Effector memory CD4-positive, alpha-beta T cell (primary cell): Measurements from ENCODE around the gene MBNL3.
"Not testable (repeated sequence)": the region's sequence is repeated elsewhere in the genome, so short reads cannot be mapped to it uniquely, and the experiment has no call there.

Experiments used
- DNase-seq, 3 donors: peaks; one replicate each; pipeline ENCODE4 v3.0.0-alpha.2; 2020
- H3K27ac ChIP-seq: 2 replicates; pipeline ENCODE4 v1.7.0; 2013; ENCODE audit warnings: mild to moderate bottlenecking, low read length, moderate library complexity; ENCODE audit not compliant: insufficient read depth, poor library complexity, severe bottlenecking
- H3K27me3 ChIP-seq: replicated peaks from 2 replicates; pipeline ENCODE4 v1.7.0; 2013; ENCODE audit warnings: mild to moderate bottlenecking, low read length; ENCODE audit not compliant: insufficient read depth, control insufficient read depth, poor library complexity, severe bottlenecking
- H3K36me3 ChIP-seq: 2 replicates; pipeline ENCODE4 v1.7.0; 2013; ENCODE audit warnings: mild to moderate bottlenecking, low read length, moderate library complexity; ENCODE audit not compliant: control insufficient read depth, insufficient read depth
- H3K4me1 ChIP-seq: 2 replicates; pipeline ENCODE4 v1.7.0; 2013; ENCODE audit warnings: low read length, mild to moderate bottlenecking; ENCODE audit not compliant: control insufficient read depth, insufficient read depth, poor library complexity, severe bottlenecking
- H3K4me3 ChIP-seq: 2 replicates; pipeline ENCODE4 v1.7.0; 2013; ENCODE audit warnings: low read length, low read depth, mild to moderate bottlenecking; ENCODE audit not compliant: insufficient read depth, poor library complexity, severe bottlenecking
- H3K9me3 ChIP-seq: 2 replicates; pipeline ENCODE4 v1.7.0; 2013; ENCODE audit warnings: mild to moderate bottlenecking, low read length, moderate library complexity; ENCODE audit not compliant: control insufficient read depth

The MBNL3 gene

DNA sequence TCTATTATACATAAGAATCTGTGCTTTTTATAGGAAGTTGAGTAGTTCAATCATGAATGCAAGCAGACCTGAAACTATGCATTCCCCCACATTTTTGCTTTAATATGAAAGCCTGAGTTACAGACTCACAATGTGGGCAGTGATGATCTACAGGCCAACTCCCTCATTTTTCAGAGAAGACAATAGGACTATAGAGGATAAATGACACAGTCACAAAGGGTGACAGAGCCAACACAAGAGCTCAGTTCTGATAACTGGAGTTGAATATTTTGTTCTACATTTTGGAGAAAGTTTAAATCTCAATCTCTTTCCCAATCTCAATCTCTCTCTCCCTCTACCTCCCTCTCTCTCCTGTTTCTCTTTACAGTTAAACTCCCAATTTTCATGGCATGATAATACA, 27.0 kb downstream of the MBNL3 start:
- no peaks in the 10 kb centered on the region for H3K36me3 ChIP-seq
- no peak overlapping the region for H3K4me3 ChIP-seq
- no peaks in the 10 kb centered on the region for H3K4me1 ChIP-seq
- peaks cover 2% of the 10 kb centered on the region for H3K9me3 ChIP-seq
- no peak overlapping the region for H3K27ac ChIP-seq
- H3K27me3 ChIP-seq: no peaks in the 10 kb centered on the region
- DNase-seq: no peak

DNA sequence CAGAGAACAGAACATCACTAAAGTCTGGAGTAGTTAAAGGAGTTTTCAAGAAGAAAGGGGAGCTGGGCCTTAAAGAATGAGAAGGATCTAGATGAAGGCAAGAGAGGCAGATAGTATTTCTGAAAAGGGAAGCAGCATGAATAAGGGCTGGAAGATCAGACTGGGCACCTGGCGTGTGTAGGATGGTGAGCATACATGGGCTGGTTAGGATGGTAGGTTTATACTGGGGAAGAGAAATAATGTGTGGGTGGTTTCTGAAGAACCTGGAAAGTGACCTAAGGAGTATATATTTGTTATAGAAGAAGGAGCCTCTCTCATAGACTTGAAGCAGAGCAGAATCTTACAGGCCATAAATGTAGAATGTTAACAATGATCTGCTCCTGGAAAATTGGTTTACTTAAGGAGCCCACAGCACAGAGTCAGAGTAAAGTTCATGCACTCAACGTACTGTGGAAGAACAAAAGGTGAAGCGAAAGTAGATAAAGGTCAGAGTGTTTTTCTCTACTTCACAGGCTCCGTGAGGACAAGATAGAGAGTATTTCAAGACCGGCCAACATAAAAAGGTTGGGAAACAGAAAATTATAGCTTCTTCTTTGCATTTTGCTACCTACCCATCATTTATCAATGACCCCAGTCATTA, 35.8 kb downstream of the MBNL3 start:
- H3K27ac ChIP-seq: no peak overlapping the region
- H3K36me3 ChIP-seq: no peaks in the 10 kb centered on the region
- H3K27me3 ChIP-seq: no peaks in the 10 kb centered on the region
- DNase-seq: no peak
- H3K4me1 ChIP-seq: no peaks in the 10 kb centered on the region
- H3K4me3 ChIP-seq: no peak overlapping the region
- no peaks in the 10 kb centered on the region for H3K9me3 ChIP-seq

DNA sequence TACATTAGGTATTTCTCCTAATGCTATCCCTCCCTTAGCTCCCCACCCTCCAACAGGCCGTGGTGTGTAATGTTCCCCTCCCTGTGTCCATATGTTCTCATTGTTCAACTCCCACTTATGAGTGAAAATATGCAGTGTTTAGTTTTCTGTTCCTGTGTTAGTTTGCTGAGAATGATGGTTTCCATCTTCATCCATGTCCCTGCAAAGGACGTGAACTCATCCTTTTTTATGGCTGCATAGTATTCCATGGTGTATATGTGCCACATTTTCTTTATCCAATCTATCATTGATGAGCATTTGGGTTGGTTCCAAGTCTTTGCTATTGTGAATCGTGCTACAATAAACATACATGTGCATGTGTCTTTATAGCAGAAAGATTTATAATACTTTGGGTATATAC, 42.9 kb downstream of the MBNL3 start:
- not testable (repeated sequence) for H3K36me3 ChIP-seq, DNase-seq, H3K27me3 ChIP-seq, H3K9me3 ChIP-seq, H3K4me3 ChIP-seq, H3K27ac ChIP-seq, H3K4me1 ChIP-seq

DNA sequence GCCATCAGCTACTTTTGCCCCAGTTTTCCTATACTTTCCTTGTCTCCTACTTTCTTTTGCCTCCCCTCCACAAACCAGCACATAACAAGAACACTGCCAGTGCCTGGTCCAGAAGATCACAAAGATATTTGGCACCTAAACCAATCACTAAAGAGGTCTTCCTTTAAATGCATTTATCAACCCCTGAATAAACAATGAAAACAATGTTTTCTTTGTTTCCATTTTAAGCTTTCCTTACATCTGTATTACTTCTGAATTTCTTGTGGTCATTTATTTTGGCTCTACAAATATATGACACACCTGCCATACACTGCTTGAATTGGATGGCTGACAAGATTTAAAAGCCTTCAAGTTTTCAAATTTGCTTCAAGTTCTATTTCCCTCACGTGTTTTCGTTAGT, 43.9 kb downstream of the MBNL3 start:
- no peaks in the 10 kb centered on the region for H3K27me3 ChIP-seq
- DNase-seq: no peak
- no peaks in the 10 kb centered on the region for H3K4me1 ChIP-seq
- H3K36me3 ChIP-seq: no peaks in the 10 kb centered on the region
- no peak overlapping the region for H3K4me3 ChIP-seq
- no peak overlapping the region for H3K27ac ChIP-seq
- H3K9me3 ChIP-seq: no peaks in the 10 kb centered on the region

DNA sequence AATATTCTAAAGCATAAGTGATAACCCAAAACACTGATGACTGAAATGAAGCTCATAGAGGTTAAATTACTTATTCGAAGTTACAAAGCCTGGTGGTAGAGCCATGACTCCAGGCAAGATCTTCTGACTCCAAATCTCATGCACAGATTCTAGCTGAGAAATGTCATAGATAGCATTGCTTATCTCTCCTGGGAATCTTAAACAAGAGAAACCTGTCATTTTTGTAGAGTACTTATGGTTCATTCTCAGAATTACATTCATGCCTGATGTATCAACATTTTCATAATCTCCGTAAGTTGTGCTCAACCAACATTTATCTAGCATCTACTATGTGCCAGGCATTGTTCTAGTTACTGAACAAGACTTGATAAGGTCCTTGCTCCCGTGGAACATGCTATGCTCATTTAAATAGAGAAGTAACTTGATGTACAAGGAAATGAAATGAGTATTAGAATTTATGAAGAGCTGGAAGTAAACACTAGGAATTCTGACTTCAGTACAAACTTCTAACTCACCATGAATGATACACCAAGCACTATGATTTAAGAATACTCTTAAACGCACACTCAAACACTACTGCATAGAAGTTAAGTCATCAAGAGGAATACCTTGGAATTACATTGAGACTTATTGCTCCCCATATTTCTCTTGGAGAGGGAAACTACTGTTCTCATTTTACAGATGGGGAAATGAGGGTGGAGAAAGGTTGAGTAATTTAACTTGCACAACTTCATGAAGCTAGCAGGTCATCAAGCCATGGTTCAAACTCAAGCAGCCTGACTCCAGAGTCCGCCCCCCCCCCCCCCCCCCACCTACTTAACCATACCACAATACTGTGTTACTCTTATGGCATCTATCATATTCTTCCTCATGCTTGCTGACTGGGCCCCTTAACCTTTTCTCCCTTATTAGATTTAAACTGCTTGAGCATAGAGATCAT, 45.4 kb downstream of the MBNL3 start:
- H3K27ac ChIP-seq: no peak overlapping the region
- DNase-seq: no peak
- H3K4me3 ChIP-seq: no peak overlapping the region
- H3K36me3 ChIP-seq: no peaks in the 10 kb centered on the region
- no peaks in the 10 kb centered on the region for H3K9me3 ChIP-seq
- no peaks in the 10 kb centered on the region for H3K27me3 ChIP-seq
- H3K4me1 ChIP-seq: no peaks in the 10 kb centered on the region

DNA sequence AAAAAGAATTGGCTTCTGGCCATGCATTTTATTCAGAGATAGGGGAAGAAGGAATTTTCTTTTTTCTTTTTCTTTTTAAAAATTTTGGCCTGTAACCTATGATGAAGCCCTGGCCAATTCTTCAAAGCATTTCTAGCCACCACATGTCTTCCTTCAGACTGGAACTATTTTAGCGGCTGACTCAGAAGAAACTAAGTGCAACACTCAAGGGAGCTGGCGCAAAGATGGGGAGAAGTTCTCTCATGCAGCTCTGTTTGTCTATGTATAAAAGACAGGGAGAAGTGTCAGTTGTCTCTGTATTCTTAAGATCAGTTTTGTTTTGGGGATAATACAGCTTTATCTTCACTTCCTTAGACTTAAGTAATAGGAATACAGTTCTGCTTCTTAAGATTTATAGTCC, 46.1 kb downstream of the MBNL3 start:
- DNase-seq: no peak
- Histone ChIP-seq H3K27me3 (no peaks in the 10 kb centered on the region), H3K36me3 (no peaks in the 10 kb centered on the region), H3K9me3 (no peaks in the 10 kb centered on the region), H3K4me1 (no peaks in the 10 kb centered on the region), H3K27ac (no peak overlapping the region), H3K4me3 (no peak overlapping the region)

DNA sequence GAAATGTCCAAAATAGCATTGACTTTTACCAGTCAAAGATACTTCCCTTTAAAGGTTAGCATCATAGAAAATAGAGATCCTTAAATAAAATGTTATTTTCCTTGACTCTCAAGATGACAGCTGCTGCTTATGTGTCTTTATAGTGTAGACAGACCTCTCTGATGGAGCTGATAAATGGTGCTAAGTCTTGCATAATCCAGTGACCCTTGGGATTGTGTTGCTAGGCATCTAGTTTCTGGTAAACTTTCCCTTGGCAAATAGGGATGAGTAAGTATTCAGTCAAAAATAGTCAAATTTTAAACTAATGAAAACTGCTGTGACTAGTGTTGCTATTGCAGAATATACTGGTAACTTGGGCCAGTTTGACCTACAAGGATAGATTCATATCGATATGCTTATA, 53.6 kb downstream of the MBNL3 start:
- no peak overlapping the region for H3K4me3 ChIP-seq
- no peak for DNase-seq
- no peaks in the 10 kb centered on the region for H3K27me3 ChIP-seq
- H3K27ac ChIP-seq: no peak overlapping the region
- no peaks in the 10 kb centered on the region for H3K9me3 ChIP-seq
- no peaks in the 10 kb centered on the region for H3K36me3 ChIP-seq
- no peaks in the 10 kb centered on the region for H3K4me1 ChIP-seq

DNA sequence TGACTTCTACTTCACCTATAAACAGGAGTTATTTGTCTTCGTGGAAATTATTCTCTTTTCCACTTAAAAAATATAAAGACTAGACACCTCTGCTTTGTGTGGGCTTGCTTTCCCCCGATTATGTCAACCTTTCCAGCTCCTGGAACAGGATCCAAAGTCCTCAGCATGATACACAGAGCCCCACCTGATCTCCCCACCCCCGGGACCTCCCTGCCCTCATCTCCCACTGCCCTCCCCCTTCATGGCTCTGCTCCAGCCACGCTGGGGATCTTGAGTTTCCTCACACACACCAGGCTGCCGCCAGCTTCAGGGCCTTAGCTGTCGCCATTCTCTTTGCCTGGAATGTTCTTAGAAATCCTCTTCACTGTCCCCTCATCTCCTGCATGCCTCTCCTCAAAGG, 55.3 kb downstream of the MBNL3 start:
- H3K4me1 ChIP-seq: no peaks in the 10 kb centered on the region
- H3K4me3 ChIP-seq: no peak overlapping the region
- no peak overlapping the region for H3K27ac ChIP-seq
- DNase-seq: no peak
- H3K36me3 ChIP-seq: no peaks in the 10 kb centered on the region
- no peaks in the 10 kb centered on the region for H3K27me3 ChIP-seq
- H3K9me3 ChIP-seq: no peaks in the 10 kb centered on the region

DNA sequence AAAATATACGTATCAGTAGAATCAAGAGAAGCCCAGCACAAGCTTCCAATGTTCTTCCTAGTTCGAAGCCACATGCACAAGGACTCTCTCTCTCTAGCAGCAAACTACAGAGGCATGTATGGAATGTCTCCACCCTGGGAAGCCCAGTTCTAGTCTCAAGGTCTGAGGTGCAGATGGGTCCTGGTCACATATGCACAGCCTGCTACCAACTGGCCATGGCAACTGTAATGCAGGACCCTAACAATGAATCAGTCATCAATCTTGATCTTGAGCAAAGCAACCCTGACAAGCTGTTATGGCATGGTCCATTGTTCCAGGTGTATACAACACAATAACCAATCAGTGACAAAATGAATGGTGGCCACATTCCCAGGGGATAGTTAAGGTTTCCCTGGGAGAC, 55.8 kb downstream of the MBNL3 start:
- no peak overlapping the region for H3K27ac ChIP-seq
- no peak for DNase-seq
- H3K4me1 ChIP-seq: no peaks in the 10 kb centered on the region

DNA sequence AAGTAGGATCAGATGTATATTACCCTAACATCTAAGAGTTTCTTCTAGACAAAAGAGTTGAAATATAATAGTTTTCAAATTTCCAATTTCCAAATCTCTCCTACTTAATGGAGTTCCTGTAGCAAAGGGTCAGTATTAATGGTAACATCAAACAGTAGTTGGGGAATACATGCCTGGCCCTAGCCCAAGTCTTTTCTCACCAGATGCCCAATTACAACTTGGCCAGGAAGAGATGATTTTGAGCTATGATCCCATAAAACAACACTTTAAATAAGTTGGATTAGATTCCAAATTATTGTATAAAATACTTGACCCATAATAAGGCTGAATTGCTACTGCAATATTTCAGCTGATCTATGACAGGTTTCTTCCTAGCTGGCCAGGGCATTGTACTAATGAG, 59.9 kb downstream of the MBNL3 start:
- no peaks in the 10 kb centered on the region for H3K4me1 ChIP-seq
- H3K4me3 ChIP-seq: no peak overlapping the region
- DNase-seq: no peak
- no peaks in the 10 kb centered on the region for H3K9me3 ChIP-seq
- no peaks in the 10 kb centered on the region for H3K36me3 ChIP-seq
- H3K27ac ChIP-seq: no peak overlapping the region
- no peaks in the 10 kb centered on the region for H3K27me3 ChIP-seq

More for the DNA sequence above, 55.8 kb downstream of the MBNL3 start:
- Histone ChIP-seq H3K36me3 (no peaks in the 10 kb centered on the region), H3K27me3 (no peaks in the 10 kb centered on the region), H3K9me3 (no peaks in the 10 kb centered on the region), H3K4me3 (no peak overlapping the region)
